H9 (cell line): Measurements from ENCODE around the gene SLC1A7. TPM values are rescaled to one million over a fixed set of nuclear protein-coding genes. Genes with fewer than 3 reads are reported as not detected.

Experiments used
- DNase-seq: peaks from one replicate; pipeline ENCODE4 v3.0.0-alpha.2; 2017
- H2AFZ ChIP-seq: one replicate; pipeline ENCODE4 v1.6.1; 2013; ENCODE audit warnings: mild to moderate bottlenecking, low read length, control low read depth, moderate library complexity
- H2AK5ac ChIP-seq: 2 replicates; pipeline ENCODE4 v1.6.1; 2013; ENCODE audit warnings: low read length, control low read depth, mixed read lengths; ENCODE audit not compliant: insufficient read length
- H2BK120ac ChIP-seq: one replicate; pipeline ENCODE4 v1.6.1; 2013; ENCODE audit warnings: low read depth, mild to moderate bottlenecking, low read length, control low read depth, inconsistent platforms; ENCODE audit not compliant: poor library complexity, severe bottlenecking
- H2BK12ac ChIP-seq: 2 replicates; pipeline ENCODE4 v1.6.1; 2013; ENCODE audit warnings: low read length, control low read depth, mixed read lengths, low read depth; ENCODE audit not compliant: insufficient read length
- H2BK15ac ChIP-seq: 2 replicates; pipeline ENCODE4 v1.6.1; 2013; ENCODE audit warnings: low read depth, low read length, control low read depth
- H2BK20ac ChIP-seq: one replicate; pipeline ENCODE4 v1.6.1; 2013; ENCODE audit warnings: low read depth, mild to moderate bottlenecking, low read length, control low read depth, inconsistent platforms; ENCODE audit not compliant: poor library complexity, severe bottlenecking
- H2BK5ac ChIP-seq: 2 replicates; pipeline ENCODE4 v1.6.1; 2013; ENCODE audit warnings: low read length, control low read depth, mixed read lengths; ENCODE audit not compliant: insufficient read length
- H3K14ac ChIP-seq: 2 replicates; pipeline ENCODE4 v1.6.1; 2013; ENCODE audit warnings: low read length, control low read depth; ENCODE audit not compliant: insufficient read depth
- H3K18ac ChIP-seq: 2 replicates; pipeline ENCODE4 v1.6.1; 2013; ENCODE audit warnings: low read depth, mild to moderate bottlenecking, mixed read lengths, low read length, control low read depth; ENCODE audit not compliant: insufficient read length
- H3K23ac ChIP-seq: 2 replicates; pipeline ENCODE4 v1.6.1; 2013; ENCODE audit warnings: low read length, control low read depth, mixed read lengths, low read depth; ENCODE audit not compliant: insufficient read length
- H3K23me2 ChIP-seq: 2 replicates; pipeline ENCODE4 v1.6.1; 2013; ENCODE audit warnings: low read depth, mild to moderate bottlenecking, mixed read lengths, low read length, control low read depth; ENCODE audit not compliant: insufficient read length, poor library complexity, severe bottlenecking
- H3K27ac ChIP-seq: 2 replicates; pipeline ENCODE4 v1.5.1; 2013; ENCODE audit warnings: low read length, control low read depth, mixed read lengths, low read depth; ENCODE audit not compliant: insufficient read length
- H3K27me3 ChIP-seq: 2 replicates; pipeline ENCODE4 v1.6.1; 2013; ENCODE audit warnings: low read length, control low read depth, inconsistent platforms; ENCODE audit not compliant: insufficient read depth
- H3K4ac ChIP-seq: 2 replicates; pipeline ENCODE4 v1.6.1; 2013; ENCODE audit warnings: low read depth, mild to moderate bottlenecking, control low read depth, inconsistent platforms, low read length, moderate library complexity
- H3K4me1 ChIP-seq: 2 replicates; pipeline ENCODE4 v1.6.1; 2013; ENCODE audit warnings: low read length, control low read depth, inconsistent platforms; ENCODE audit not compliant: insufficient read depth
- H3K4me2 ChIP-seq: 2 replicates; pipeline ENCODE4 v1.6.1; 2013; ENCODE audit warnings: low read length, control low read depth, mixed read lengths; ENCODE audit not compliant: insufficient read length, insufficient read depth
- H3K56ac ChIP-seq: 2 replicates; pipeline ENCODE4 v1.6.1; 2013; ENCODE audit warnings: low read depth, mild to moderate bottlenecking, mixed read lengths, low read length, control low read depth; ENCODE audit not compliant: insufficient read length
- H3K79me1 ChIP-seq: 2 replicates; pipeline ENCODE4 v1.6.1; 2013; ENCODE audit warnings: low read depth, mild to moderate bottlenecking, moderate library complexity, low read length, control low read depth, inconsistent platforms; ENCODE audit not compliant: insufficient read depth, poor library complexity, severe bottlenecking
- H3K79me2 ChIP-seq: 2 replicates; pipeline ENCODE4 v1.6.1; 2013; ENCODE audit warnings: low read length, control low read depth, inconsistent platforms; ENCODE audit not compliant: insufficient read depth
- H3K9ac ChIP-seq: 2 replicates; pipeline ENCODE4 v1.6.1; 2013; ENCODE audit warnings: low read length, control low read depth, mixed read lengths; ENCODE audit not compliant: insufficient read length; ENCODE audit errors: extremely low read depth
- H3K9me3 ChIP-seq: one replicate; pipeline ENCODE4 v1.6.1; 2013; ENCODE audit warnings: low read depth, low read length, inconsistent platforms; ENCODE audit not compliant: control insufficient read depth
- H3T11ph ChIP-seq: one replicate; pipeline ENCODE4 v1.6.1; 2013; ENCODE audit warnings: mild to moderate bottlenecking, low read length, control low read depth, inconsistent platforms
- H4K20me1 ChIP-seq: one replicate; pipeline ENCODE4 v1.6.1; 2013; ENCODE audit not compliant: control insufficient read depth, insufficient read length, insufficient read depth
- H4K5ac ChIP-seq: 2 replicates; pipeline ENCODE4 v1.6.1; 2013; ENCODE audit warnings: low read depth, mild to moderate bottlenecking, mixed read lengths, low read length, control low read depth; ENCODE audit not compliant: insufficient read length
- H4K8ac ChIP-seq: replicated peaks from 2 replicates; pipeline ENCODE4 v1.6.1; 2013; ENCODE audit warnings: low read length, control low read depth, mixed read lengths, low read depth; ENCODE audit not compliant: insufficient read length
- H4K91ac ChIP-seq: 2 replicates; pipeline ENCODE4 v1.6.1; 2013; ENCODE audit warnings: low read depth, mild to moderate bottlenecking, moderate library complexity, mixed read lengths, low read length, control low read depth; ENCODE audit not compliant: insufficient read length
- H3K27ac Mint-ChIP-seq, 3 experiments: 2 replicates in 2 of 3; 3 replicates in 1 of 3; pipeline ENCODE4 v1.8.0; 2020 to 2021; ENCODE audit warnings: mixed read lengths in 3 of 3, mild to moderate bottlenecking in 1 of 3, moderate library complexity in 1 of 3
- H3K27me3 Mint-ChIP-seq: 2 replicates; pipeline ENCODE4 v1.8.0; 2021; ENCODE audit warnings: low read depth, mild to moderate bottlenecking, moderate library complexity, mixed read lengths
- H3K36me3 Mint-ChIP-seq, 3 experiments: 2 replicates in 2 of 3; 3 replicates in 1 of 3; pipeline ENCODE4 v1.8.0; 2020 to 2021; ENCODE audit warnings: low read depth in 3 of 3, mixed read lengths in 3 of 3; ENCODE audit not compliant: insufficient read depth in 1 of 3
- H3K4me1 Mint-ChIP-seq, 2 experiments: 2 replicates each; pipeline ENCODE4 v1.8.0; 2020; ENCODE audit warnings: mixed read lengths in 2 of 2
- H3K4me3 Mint-ChIP-seq, 2 experiments: 2 replicates in 1 of 2; 3 replicates in 1 of 2; pipeline ENCODE4 v1.8.0; 2020 to 2021; ENCODE audit warnings: mild to moderate bottlenecking in 2 of 2, mixed read lengths in 2 of 2, moderate library complexity in 1 of 2
- H3K9me3 Mint-ChIP-seq, 2 experiments: 2 replicates in 1 of 2; 3 replicates in 1 of 2; pipeline ENCODE4 v1.8.0; 2020; ENCODE audit warnings: mild to moderate bottlenecking in 2 of 2, mixed read lengths in 2 of 2, moderate library complexity in 1 of 2
- CTCF ChIP-seq: fragments of 200-600 bp; sonication (generic); conservative IDR thresholded peaks from 3 replicates; pipeline ENCODE4 v1.8.0; 2021; ENCODE audit warnings: antibody characterized with exemption, mild to moderate bottlenecking
- WGBS: extraction: QIAGEN DNeasy Blood & Tissue Kit; methylation state at CpG from one replicate; pipeline ENCODE4 v1.1.7; 2013; ENCODE audit warnings: missing lambda C conversion rate, low lambda C conversion rate, mixed read lengths; ENCODE audit not compliant: insufficient read length; ENCODE audit errors: extremely low coverage; 5-methylcytosine and 5-hydroxymethylcytosine counted together
- total RNA-seq: library from RNA; stranded (reverse); gene quantifications from 2 replicates; pipeline ENCODE4 v1.2.1, GENCODE V29; 2021

Gene SLC1A7
- total RNA-seq, 1 experiment from 2014 or later = not detected

GRCh38 chr1:53111073-53111556 is 31.3 kb downstream of the SLC1A7 start:
- Histone ChIP-seq H3K56ac (no peak overlapping the region), H3K9ac (no peak overlapping the region), H3K18ac (no peak overlapping the region), H2BK15ac (no peak overlapping the region), H3K23me2 (no peaks in the 10 kb centered on the region), H4K8ac (no peak overlapping the region), H3K23ac (no peak overlapping the region), H3K14ac (no peak overlapping the region), H3T11ph (no peak overlapping the region), H3K4me2 (no peak overlapping the region), H2BK120ac (no peak overlapping the region), H2BK5ac (no peak overlapping the region), H3K9me3 (no peaks in the 10 kb centered on the region), H4K91ac (no peak overlapping the region), H4K20me1 (peaks cover 2% of the 10 kb centered on the region), H3K4ac (no peak overlapping the region), H3K4me1 (no peaks in the 10 kb centered on the region; the same call in 1 of the 2 replicates), H2BK12ac (no peak overlapping the region), H2AFZ (no peak overlapping the region), H2BK20ac (no peak overlapping the region), H3K79me1 (no peaks in the 10 kb centered on the region), H2AK5ac (no peak overlapping the region), H3K27ac (no peak overlapping the region), H4K5ac (no peak overlapping the region), H3K79me2 (no peaks in the 10 kb centered on the region), H3K27me3 (no peaks in the 10 kb centered on the region)
- no CpG with 5 or more reads among the region's 10 CpGs for WGBS
- Mint-ChIP-seq H3K27me3 (peaks cover 24% of the 10 kb centered on the region), H3K27ac (no peak overlapping the region; a peak in 1 of 7 replicates), H3K4me1 (peaks cover 34 to 41% of the 10 kb centered on the region in 2 experiments), H3K36me3 (no peaks in the 10 kb centered on the region), H3K4me3 (no peak overlapping the region), H3K9me3 (peaks cover 4 to 9% of the 10 kb centered on the region in 2 experiments; a peak in 2 of 5 replicates)
- no peak for DNase-seq
- no peak for TF ChIP-seq CTCF
